PC-9 (cell line): ENCODE data around the gene IL1RAPL1.

Experiments used
- CTCF ChIP-seq: fragments of 200-600 bp; sonication (generic); conservative IDR thresholded peaks from 2 replicates; pipeline ENCODE4 v1.6.1; 2017; ENCODE audit warnings: mixed run types, antibody characterized with exemption, mild to moderate bottlenecking, moderate library complexity
- EZH2 ChIP-seq: fragments of 200-600 bp; sonication (generic); IDR thresholded peaks from 2 replicates; pipeline ENCODE4 v1.8.0; 2017; ENCODE audit warnings: antibody characterized with exemption, low read depth

GRCh38 chrX:29824176-29824906, 1237.1 kb downstream of the IL1RAPL1 start:
- TF ChIP-seq CTCF (no peak), EZH2 (no peak)
